NCI-H82 treated with DMSO at 0.1 percent for 48 hours (cell line): ENCODE measurements around the gene ABCB9.
A peak's percentile ranks its signal among the peaks of the same experiment; 100 is the strongest.

Source experiments
- DNase-seq: peaks from one replicate; lab custom pipeline; 2025; ENCODE audit not compliant: unreplicated experiment; lab: John Stamatoyannopoulos, UW

Gene ABCB9

DNA sequence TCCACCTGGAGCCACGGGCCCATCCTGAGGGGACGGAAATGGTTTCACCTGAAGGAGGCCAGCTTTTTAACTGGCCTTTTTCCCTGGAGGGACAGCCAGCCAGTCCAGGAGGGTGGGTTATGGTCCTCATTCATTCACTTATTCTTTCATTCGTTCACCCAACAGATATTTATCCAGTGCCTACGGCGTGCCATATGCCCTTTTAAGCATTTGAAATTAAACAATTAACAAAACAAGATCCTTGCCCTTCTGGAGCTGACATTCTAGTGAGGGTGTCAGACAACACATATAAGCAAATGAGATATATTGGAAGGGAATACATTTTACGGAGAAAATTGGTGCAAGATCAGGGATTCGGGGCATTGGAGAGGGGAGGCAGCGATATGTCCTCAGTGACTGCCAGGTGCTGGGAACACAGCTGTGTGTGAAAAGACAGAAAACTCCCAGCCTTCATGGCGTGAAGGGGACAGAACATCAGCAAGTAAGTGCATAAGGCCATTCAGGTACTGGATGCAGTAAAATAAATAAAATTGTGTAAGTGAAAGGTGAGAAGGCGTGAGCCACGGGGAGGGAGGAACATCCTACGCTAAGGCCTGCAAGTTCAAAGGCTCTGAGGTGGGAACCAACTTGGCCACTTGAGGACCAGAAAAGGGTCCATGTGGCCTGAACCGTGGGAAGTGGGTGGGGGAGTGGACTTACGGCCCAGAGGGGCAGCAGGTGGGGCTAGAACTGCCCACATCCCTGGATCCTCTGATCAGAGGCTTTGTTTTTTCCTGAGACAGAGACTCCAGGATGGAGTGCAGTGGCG is 684 bp upstream of the ABCB9 start:
- no peak for DNase-seq

- DNase-seq, result no peak
These were observed 927 bp downstream of the ABCB9 start for GRCh38 chr12:122965321-122965751.

DNA sequence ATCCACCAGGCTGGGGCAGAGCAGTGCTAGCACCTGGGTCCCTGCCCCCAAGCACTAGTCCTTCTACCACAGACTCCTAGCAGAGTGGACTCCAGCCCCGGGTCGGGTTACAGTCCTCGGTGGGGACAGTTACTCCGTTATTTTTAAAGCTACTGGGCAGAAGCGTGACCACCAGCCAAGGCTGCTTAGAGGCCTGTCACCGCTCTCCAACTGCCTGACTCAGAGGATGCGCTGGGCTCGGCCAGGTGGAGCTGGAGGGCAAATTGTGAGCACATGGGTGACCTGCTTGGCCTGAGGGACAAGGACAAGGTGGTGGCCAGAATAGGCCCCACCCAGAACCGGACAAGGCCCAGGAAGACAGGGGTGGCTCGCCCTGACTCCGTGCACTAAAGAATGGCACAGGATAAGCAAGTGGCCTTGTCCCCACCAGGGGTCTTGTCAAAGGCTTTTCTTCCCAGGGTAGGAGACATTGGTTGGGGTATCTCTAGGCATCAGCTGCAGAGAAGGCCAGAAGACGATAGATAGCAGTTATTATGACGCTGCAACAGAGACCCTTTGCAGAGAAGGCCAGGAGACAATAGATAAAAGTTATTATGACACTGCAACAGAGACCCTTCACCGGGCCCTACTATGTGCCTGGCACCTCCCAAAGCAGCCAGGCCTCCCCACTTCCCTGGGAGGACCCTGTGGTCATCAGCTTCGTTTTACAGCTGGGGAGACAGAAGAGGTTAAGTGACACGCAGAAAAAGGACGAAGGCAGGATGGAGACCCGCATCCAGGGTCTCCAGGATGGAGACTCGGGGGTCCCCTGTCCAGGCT is 1.6 kb downstream of the ABCB9 start:
- DNase-seq, result no peak

DNA sequence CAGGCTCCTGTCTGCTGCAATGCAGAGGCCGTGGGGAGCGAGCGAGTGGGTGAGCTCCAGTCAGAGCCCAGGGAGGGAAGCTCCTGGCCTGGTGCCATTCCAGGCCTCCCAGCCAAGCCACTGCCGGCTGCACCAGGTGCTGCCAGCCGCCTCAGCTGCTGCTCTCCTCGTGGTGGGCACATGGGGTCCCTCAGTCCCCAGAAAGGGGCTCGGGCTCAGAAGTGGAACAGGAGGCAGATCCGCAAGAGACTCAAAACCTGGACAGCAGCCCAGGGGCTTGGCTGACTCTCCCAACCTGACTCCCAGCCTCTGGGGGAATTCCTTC is 2.4 kb downstream of the ABCB9 start:
- DNase-seq, result no peak

GRCh38 chr12:122961531-122962329 is 4.5 kb downstream of the ABCB9 start:
- no peak for DNase-seq

DNA sequence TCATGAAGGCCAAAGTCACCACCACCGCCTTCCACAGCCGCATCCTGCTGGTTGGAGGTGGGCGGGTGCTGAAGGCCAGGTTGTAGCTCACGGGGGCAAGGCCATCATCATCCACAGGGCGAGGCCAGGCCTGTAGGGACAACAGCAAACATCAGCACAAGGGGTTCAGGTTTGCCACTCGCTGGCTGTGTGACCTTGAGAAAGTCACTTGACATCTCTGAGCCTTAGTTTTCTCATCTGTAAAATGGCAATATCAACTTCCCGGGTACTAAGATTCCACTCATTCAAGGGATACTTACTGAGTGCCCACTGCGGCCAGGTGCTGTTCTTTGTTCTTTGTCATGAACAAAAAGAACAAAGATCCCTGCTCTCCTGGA is 6.1 kb downstream of the ABCB9 start:
- DNase-seq, result no peak

DNA sequence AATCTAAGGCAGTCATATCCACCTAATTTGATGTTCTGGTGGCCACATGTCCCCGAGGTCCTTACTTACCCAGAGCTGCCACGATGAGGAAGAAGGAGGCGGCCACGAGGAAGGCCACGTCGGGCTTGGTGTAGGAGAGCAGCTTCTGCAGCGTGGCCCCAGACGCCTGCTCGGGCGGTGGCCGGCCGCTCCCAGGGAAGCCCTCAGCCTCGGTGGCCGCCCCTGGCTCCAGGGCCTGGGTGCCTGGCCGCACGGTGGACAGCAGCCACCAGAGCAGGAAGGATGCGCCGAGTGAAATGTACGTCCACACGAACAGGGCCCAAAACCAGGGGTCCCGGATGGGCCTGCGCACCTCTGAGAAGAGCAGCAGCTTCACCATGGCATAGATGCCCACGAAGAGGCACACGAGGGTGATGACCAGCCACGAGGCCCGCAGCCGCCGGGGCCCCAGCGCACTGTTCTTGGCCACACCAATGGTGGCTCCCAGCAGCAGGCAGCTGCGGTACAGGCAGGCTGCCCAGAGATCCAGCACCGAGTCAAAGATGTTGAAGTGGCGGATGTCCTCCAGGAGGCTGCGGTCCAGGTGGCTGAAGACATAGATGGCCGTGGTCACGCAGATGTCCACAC is 6.6 kb downstream of the ABCB9 start:
- no peak for DNase-seq

- no peak for DNase-seq
These were observed 7.9 kb downstream of the ABCB9 start for GRCh38 chr12:122958198-122958888.

DNA sequence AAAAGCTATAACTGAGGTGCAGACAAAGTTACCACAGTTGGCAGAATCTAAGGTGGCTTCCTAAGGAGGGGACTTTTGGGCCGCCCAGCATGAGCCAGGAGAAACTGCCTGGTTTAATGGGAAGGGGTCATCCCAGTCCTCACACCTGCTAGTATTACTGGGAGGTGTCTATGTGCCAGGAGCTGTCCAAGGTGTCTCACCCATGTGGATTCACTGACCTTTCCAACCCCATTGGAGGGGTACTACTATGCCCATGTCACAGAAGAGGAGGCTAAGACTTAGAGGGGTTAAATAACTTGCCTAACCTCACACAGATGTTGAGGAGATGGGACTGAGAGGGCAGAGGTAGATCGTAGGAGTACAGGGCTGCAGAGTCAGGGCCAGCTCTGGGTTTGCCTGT is 10.2 kb downstream of the ABCB9 start:
- no peak for DNase-seq

DNA sequence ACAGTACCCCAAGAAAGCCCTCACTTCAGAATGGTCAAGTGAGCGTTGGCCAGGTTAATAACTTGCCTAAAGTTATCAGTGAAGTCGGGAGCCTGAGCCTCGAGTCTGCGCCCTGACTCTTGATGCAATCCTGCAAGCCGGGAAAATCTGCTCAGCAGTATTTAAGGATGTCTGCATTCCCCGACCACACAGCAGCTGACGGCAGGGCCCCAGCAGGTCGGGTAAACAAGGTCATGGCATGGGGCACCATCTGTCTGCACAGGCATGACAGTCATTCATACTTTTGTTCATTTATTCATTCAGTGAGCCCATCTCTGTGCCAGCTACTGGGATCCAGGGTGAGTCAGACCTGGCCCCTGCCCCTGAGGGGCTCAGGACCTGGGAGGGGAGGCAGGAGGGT is 11.1 kb downstream of the ABCB9 start:
- peak; percentile 44 for DNase-seq

- DNase-seq, result peak; percentile 24
These were observed 14.0 kb downstream of the ABCB9 start for GRCh38 chr12:122951979-122952892.

DNA sequence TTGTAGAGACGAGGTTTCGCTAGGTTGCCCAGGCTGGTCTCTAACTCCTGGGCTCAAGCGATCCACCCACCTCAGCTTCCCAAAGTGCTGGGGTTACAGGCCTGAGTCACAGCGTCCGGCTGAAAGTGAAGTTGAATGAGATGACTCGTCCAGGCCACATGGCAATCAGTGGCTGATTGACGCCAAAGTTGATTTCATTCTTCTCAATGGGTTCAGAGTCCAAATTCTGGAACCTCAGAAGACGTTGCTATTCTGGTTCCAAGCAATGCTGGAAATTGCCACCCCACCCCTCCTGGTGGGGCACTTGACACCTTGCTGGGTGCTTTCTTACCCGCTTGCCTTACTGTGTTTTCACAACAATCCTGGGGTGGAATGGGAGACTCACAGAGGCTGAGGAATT is 14.9 kb downstream of the ABCB9 start:
- no peak for DNase-seq

DNA sequence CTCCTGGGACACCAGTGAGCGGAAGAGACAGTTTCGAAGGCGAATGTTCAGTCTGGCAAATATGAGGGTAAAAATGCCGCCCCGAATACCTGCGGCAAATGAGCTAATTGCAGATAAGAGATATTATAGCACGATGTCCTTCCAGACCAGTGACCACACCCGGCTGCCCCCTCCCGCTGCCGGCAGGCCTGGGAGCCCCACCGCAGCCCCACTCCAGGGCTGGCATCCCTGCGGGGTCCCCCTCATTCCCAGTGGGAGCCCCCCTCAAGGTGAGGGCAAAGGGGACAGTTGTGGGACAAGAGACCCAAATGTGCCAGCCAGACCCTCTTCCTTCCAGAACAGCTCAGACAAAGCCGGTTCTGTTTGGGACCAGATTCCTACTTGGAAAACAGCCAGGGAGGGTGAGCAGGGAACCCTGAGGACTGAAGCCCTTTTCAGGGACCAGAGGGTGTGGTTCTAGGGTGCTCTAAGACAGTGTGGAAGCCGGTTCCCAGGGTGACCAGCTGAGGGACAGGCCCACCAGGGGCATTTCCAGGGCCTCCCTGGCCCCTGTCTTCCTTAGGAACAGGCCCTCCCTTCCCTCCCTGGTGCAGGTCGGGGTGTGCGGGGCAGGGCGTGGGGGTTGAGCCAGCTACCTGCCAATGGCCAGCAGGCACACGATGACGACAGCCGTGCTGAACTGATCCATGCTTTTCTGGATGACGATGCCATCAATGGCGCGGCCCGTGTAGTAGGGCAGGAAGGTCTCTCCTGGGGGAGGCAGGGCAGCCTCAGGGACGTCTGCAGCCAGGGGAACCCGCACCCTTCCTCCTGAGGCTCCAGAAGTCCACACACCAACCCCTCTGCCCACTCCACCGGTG is 16.2 kb downstream of the ABCB9 start:
- DNase-seq, result no peak

- DNase-seq, result no peak
These were observed 16.9 kb downstream of the ABCB9 start for GRCh38 chr12:122949405-122949804.

- no peak for DNase-seq
These were observed 17.7 kb downstream of the ABCB9 start for GRCh38 chr12:122948605-122949004.

DNA sequence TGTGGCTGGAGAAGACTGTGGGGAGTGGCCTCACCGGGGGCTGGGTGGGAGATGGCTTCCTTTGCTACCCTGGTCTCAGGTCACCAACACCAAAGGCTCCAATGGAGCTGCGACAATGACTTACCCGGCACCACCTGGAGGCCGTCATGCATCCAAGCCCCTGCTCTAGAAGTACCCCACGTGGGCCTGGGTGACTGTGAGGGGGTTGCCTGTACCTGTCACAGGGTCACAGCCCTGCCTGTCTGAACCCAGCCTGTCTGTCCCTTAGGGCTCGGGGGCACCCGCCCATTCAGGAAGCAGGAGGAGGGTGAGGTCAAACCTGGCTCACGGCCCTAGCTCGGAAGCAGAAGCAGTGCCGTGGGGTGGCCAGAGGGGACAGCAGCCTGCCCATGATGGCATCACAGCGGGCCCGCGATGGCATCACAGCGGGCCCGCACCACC is 18.9 kb downstream of the ABCB9 start:
- no peak for DNase-seq

GRCh38 chr12:122946690-122947341 is 19.4 kb downstream of the ABCB9 start:
- no peak for DNase-seq
